ENCODE data around the gene PPFIA3.

The PPFIA3 gene

DNA sequence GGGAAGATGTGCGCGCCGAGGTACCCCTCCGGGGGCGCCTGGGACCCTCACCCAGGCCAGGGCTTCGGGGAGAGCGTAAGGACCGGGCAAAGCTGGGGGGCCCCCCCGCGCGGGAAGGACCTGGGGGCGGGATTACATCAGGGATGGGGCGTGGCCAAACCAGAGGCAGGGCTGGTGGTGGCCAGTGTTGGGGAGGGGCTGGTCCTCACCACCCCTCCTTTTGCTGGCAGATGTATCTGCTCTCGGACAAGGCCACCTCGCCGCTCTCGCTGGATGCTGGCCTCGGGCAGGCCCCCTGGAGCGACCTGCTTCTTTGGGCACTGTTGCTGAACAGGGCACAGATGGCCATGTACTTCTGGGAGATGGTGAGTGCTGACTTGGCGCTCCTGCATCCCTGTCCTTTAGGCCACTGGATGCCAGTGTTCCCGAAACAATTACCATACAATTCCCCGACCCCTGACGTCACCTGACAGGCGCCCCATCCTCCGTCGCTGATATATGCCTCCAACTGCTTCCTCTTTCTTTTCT lies 63.6 kb downstream of the PPFIA3 start:
- no peak for DNase-seq (ENCODE audit: low read depth in 2 of 2)

DNA sequence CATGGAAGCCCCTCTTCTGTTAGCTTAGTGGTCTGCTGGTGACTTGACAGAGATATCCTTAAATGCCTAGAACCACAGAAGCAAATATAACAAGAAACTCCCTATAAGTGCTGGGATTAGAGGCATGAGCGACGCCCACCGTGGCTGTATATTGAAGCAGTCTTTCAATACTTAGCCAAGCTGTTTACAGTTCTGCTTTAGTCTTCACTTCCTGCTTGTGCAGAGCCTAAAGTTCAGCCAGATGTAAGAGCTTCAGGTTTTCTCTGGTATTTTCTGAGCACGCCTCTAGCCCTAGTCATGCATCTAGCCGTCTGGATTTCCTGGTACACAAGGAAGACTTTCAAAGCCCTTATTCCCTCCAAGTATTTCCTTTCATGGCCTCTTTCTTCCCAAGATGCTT lies 66.8 kb downstream of the PPFIA3 start:
- DNase-seq (ENCODE audit: low read depth in 2 of 2) = no peak

DNA sequence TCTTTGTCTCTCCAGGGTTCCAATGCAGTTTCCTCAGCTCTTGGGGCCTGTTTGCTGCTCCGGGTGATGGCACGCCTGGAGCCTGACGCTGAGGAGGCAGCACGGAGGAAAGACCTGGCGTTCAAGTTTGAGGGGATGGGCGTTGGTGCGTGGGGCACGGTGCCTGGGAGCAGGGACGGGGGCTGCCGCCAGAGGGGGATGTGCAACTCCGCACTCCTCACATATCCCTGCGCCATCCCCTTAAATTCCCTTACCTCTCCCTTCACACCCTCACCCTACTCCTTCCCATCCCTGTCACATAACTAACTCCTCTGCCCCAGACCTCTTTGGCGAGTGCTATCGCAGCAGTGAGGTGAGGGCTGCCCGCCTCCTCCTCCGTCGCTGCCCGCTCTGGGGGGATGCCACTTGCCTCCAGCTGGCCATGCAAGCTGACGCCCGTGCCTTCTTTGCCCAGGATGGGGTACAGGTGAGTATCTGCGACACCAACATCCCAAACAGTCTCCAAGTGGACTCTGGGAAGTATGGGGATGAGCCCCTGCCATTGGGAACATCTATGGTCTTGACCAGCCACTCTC lies 69.4 kb downstream of the PPFIA3 start:
- no peak for DNase-seq (ENCODE audit: low read depth in 2 of 2)

DNA sequence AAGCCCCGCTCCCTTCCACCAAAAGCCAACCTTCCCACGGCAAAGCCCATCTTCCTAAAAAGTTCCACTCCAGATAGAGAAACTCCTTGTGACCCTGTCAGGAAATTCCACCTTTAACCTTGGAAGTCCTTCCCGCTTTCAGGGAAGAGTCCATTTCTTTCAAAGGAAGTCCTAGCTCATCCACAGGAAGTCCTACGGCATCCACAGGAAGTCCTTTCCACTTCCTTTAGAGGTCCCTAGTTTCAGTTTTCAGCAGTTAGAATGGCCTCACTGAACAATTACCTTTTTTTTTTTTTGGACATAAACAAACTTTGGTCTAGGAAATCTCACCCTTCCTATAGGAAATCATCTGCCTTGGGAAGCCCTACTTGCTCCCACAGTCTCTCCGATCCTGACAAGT lies 69.9 kb downstream of the PPFIA3 start:
- DNase-seq (ENCODE audit: low read depth in 2 of 2) = no peak

DNA sequence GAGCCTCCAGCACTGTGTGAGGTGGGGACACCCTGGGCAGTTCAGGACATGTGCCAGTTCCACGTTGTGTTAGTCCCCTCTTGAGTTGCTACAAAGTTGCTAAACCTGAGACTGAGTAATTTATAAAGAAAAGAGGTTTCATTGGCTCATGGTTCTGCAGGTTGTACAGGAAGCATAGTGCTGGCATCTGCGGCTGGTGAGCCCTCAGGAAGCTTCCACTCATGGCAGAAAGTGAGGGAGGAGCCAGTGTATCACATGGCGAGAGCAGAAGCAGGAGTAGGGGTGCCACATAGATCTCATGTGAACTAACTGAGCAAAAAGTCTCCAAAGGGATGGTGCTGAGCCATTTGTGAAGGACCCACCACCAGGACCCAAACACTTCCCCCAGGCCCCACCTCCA lies 71.4 kb downstream of the PPFIA3 start:
- no peak for DNase-seq (ENCODE audit: low read depth in 2 of 2)

DNA sequence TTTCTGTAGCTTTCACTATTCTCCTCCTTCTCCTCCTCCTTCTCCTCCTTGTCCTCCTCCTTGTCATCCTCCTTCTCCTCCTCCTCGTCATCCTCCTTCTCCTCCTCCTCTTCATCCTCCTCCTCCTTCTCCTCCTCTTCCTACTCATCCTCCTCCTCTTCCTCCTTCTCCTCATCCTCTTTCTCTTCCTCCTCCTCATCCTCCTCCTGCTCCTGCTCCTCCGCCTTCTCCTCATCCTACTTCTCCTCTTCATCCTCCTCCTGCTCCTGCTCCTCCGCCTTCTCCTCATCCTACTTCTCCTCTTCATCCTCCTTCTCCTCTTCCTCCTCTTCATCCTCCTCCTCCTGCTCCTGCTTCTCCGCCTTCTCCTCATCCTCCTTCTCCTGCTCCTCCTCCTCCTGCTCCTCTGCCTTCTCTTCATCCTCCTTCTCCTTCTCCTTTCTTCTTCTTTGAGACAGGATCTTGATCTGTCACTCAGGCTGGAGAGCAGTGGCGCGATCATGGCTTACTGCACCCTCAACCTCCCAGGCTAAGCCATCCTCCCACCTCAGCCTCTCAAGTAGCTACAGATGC lies 74.6 kb downstream of the PPFIA3 start:
- DNase-seq (ENCODE audit: low read depth in 2 of 2) = no peak

DNA sequence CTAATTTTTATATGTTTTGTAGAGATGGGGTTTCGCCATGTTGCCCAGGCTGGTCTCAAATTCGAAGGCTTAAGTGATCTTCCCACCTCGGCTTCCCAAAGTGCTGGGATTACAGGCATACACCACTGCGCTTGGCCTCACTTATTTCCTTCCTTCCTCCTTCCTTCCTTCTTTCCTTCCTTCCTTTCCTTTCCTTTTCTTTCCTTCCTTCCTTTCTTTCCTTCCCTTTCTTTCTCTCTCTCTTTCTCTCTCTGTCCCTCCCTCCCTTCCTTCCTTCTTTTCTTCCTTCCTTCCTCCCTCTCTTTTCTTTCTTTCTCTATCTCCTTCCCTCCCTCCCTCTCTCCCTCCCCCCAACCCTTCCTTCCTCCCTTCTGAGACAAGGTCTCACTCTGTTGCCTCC lies 75.1 kb downstream of the PPFIA3 start:
- no peak for DNase-seq (ENCODE audit: low read depth in 2 of 2)

DNA sequence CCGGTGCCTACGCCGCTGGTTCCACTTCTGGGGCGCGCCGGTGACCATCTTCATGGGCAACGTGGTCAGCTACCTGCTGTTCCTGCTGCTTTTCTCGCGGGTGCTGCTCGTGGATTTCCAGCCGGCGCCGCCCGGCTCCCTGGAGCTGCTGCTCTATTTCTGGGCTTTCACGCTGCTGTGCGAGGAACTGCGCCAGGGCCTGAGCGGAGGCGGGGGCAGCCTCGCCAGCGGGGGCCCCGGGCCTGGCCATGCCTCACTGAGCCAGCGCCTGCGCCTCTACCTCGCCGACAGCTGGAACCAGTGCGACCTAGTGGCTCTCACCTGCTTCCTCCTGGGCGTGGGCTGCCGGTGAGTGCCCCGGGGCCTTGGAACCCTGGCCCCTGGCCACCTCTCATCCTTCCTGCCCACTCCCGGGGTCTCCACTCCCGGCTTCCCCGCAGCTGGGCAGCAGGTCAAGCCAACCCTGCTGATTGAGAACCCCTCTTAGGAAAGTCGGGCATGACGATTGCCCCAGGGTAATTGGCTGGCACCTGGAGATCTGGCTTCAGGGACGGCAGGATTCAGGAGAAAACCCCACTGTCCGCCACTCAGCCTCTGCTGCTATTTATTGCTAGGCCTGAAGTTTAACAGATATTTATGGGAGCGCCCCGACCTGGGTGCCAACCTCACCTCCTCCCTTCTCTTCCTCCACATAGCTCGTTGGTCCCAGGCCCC lies 77.3 kb downstream of the PPFIA3 start:
- DNase-seq (ENCODE audit: low read depth in 2 of 2) = no peak

DNA sequence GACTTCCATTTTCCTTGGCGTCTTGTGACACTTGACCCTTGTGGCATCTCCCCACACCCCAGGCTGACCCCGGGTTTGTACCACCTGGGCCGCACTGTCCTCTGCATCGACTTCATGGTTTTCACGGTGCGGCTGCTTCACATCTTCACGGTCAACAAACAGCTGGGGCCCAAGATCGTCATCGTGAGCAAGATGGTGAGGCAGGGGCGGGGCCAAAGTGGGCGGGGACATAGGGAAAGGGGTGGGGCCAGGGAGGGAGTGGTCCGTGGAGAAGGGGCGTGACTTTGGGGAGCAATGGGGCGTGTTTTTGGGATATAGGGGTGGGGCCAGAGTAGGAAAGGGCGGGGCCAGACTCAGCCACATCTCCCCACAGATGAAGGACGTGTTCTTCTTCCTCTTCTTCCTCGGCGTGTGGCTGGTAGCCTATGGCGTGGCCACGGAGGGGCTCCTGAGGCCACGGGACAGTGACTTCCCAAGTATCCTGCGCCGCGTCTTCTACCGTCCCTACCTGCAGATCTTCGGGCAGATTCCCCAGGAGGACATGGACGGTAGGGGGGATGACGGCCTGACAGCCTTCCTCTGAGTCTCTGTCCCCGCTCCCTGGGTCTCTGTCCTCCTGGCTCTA lies 81.0 kb downstream of the PPFIA3 start:
- no peak for DNase-seq (ENCODE audit: low read depth in 2 of 2)

Measured in stimulated activated CD8-positive, alpha-beta memory T cell treated with anti-CD3 and anti-CD28 coated beads, Interleukin-2, amount 100 ng/mL, for 1 hour (primary cell).